HG03575 (cell line): ENCODE data around the gene HLA-DOA.

Experiments used
- ATAC-seq: cut with Tn5 transposase; IDR thresholded peaks from one replicate; pipeline ENCODE4 v1.9.1; 2021; ENCODE audit not compliant: unreplicated experiment, insufficient number of reproducible peaks, low FRiP score; ENCODE audit errors: extremely low read depth

Gene HLA-DOA

GRCh38 chr6:33008944-33009861, at the start of gene HLA-DOA:
TSS of gene HLA-DOA (minus strand) at chr6:33009591.
- no peak for ATAC-seq

- ATAC-seq, result no peak
Observed at GRCh38 chr6:33057222-33058150, 48.1 kb upstream of the HLA-DOA start.

- no peak for ATAC-seq
Observed at GRCh38 chr6:33053230-33053629, 43.8 kb upstream of the HLA-DOA start.

- ATAC-seq, result no peak
Observed at GRCh38 chr6:33052627-33053026, 43.2 kb upstream of the HLA-DOA start.

- ATAC-seq, result no peak
Observed at GRCh38 chr6:33050014-33050810, 40.8 kb upstream of the HLA-DOA start.

GRCh38 chr6:33049323-33050013, 40.1 kb upstream of the HLA-DOA start:
- ATAC-seq, result no peak

- ATAC-seq, result no peak
Observed at GRCh38 chr6:33040157-33040556, 30.8 kb upstream of the HLA-DOA start.

GRCh38 chr6:33036535-33036934, 27.1 kb upstream of the HLA-DOA start:
- ATAC-seq, result no peak

- ATAC-seq, result no peak
Observed at GRCh38 chr6:33034554-33034953, 25.2 kb upstream of the HLA-DOA start.

- ATAC-seq, result no peak
Observed at GRCh38 chr6:33030245-33030644, 20.9 kb upstream of the HLA-DOA start.

- ATAC-seq, result no peak
Observed at GRCh38 chr6:33029328-33030184, 20.2 kb upstream of the HLA-DOA start.

- ATAC-seq, result no peak
Observed at GRCh38 chr6:33028220-33028849, 18.9 kb upstream of the HLA-DOA start.

- ATAC-seq, result no peak
Observed at GRCh38 chr6:33024521-33024920, 15.1 kb upstream of the HLA-DOA start.

- no peak for ATAC-seq
Observed at GRCh38 chr6:33023536-33023935, 14.1 kb upstream of the HLA-DOA start.

GRCh38 chr6:33021917-33022316, 12.5 kb upstream of the HLA-DOA start:
- no peak for ATAC-seq

GRCh38 chr6:33019372-33019771, 10.0 kb upstream of the HLA-DOA start:
- ATAC-seq, result no peak

- ATAC-seq, result peak; percentile 37
Observed at GRCh38 chr6:33018904-33019303, 9.5 kb upstream of the HLA-DOA start.
